Stimulated activated CD8-positive, alpha-beta memory T cell treated with anti-CD3 and anti-CD28 coated beads, Interleukin-4, amount 100 ng/mL, for 1 hour (primary cell): ENCODE measurements around the gene ATF3.
"Not testable (repeated sequence)": the region's sequence is repeated elsewhere in the genome, so short reads cannot be mapped to it uniquely, and the experiment has no call there.

Experiments
- DNase-seq, 2 donors: peaks; one replicate each; pipeline ENCODE4 v3.0.0-alpha.2; 2020; ENCODE audit warnings: low read depth in 2 of 2, low spot score in 1 of 2

Gene ATF3

GRCh38 chr1:212625781-212626450 lies 17.4 kb downstream of the ATF3 start:
- no peak for DNase-seq

GRCh38 chr1:212628046-212628445 lies 19.5 kb downstream of the ATF3 start:
- DNase-seq = no peak

- DNase-seq = no peak
Measured at GRCh38 chr1:212628813-212629415, 20.4 kb downstream of the ATF3 start.

GRCh38 chr1:212629450-212630157 lies 21.0 kb downstream of the ATF3 start:
- DNase-seq = no peak

GRCh38 chr1:212630158-212630900 lies 21.8 kb downstream of the ATF3 start:
- DNase-seq = peak in 1 of 2 donors; percentile 38

GRCh38 chr1:212633161-212633560 lies 24.6 kb downstream of the ATF3 start:
- no peak for DNase-seq

GRCh38 chr1:212634252-212634651 lies 25.7 kb downstream of the ATF3 start:
- no peak for DNase-seq

GRCh38 chr1:212635141-212635631 lies 26.6 kb downstream of the ATF3 start:
- DNase-seq = no peak

GRCh38 chr1:212637902-212638301 lies 29.3 kb downstream of the ATF3 start:
- no peak for DNase-seq

- no peak for DNase-seq
Measured at GRCh38 chr1:212638492-212639151, 30.1 kb downstream of the ATF3 start.

- DNase-seq = not testable (repeated sequence)
Measured at GRCh38 chr1:212639524-212639923, 31.0 kb downstream of the ATF3 start.

- DNase-seq = no peak
Measured at GRCh38 chr1:212640223-212640878, 31.8 kb downstream of the ATF3 start.

- DNase-seq = no peak
Measured at GRCh38 chr1:212641956-212642355, 33.4 kb downstream of the ATF3 start.

- DNase-seq = no peak
Measured at GRCh38 chr1:212643877-212644276, 35.3 kb downstream of the ATF3 start.

- no peak for DNase-seq
Measured at GRCh38 chr1:212644866-212645545, 36.4 kb downstream of the ATF3 start.

- no peak for DNase-seq
Measured at GRCh38 chr1:212645546-212646543, 37.3 kb downstream of the ATF3 start.

GRCh38 chr1:212646588-212646987 lies 38.0 kb downstream of the ATF3 start:
- no peak for DNase-seq

GRCh38 chr1:212647004-212647403 lies 38.4 kb downstream of the ATF3 start:
- DNase-seq = no peak

- no peak for DNase-seq
Measured at GRCh38 chr1:212648431-212648830, 39.9 kb downstream of the ATF3 start.
